H9 (cell line): ENCODE results near the gene EXOC3. TPM values are rescaled to one million over a fixed set of nuclear protein-coding genes. Genes with fewer than 3 reads are reported as not detected.
A peak's percentile ranks its signal among the peaks of the same experiment; 100 is the strongest.

Experiments used
- DNase-seq: peaks from one replicate; pipeline ENCODE4 v3.0.0-alpha.2; 2017
- H2AFZ ChIP-seq: one replicate; pipeline ENCODE4 v1.6.1; 2013; ENCODE audit warnings: mild to moderate bottlenecking, low read length, control low read depth, moderate library complexity
- H2AK5ac ChIP-seq: 2 replicates; pipeline ENCODE4 v1.6.1; 2013; ENCODE audit warnings: low read length, control low read depth, mixed read lengths; ENCODE audit not compliant: insufficient read length
- H2BK120ac ChIP-seq: one replicate; pipeline ENCODE4 v1.6.1; 2013; ENCODE audit warnings: low read depth, mild to moderate bottlenecking, low read length, control low read depth, inconsistent platforms; ENCODE audit not compliant: poor library complexity, severe bottlenecking
- H2BK12ac ChIP-seq: 2 replicates; pipeline ENCODE4 v1.6.1; 2013; ENCODE audit warnings: low read length, control low read depth, mixed read lengths, low read depth; ENCODE audit not compliant: insufficient read length
- H2BK15ac ChIP-seq: 2 replicates; pipeline ENCODE4 v1.6.1; 2013; ENCODE audit warnings: low read depth, low read length, control low read depth
- H2BK20ac ChIP-seq: one replicate; pipeline ENCODE4 v1.6.1; 2013; ENCODE audit warnings: low read depth, mild to moderate bottlenecking, low read length, control low read depth, inconsistent platforms; ENCODE audit not compliant: poor library complexity, severe bottlenecking
- H2BK5ac ChIP-seq: 2 replicates; pipeline ENCODE4 v1.6.1; 2013; ENCODE audit warnings: low read length, control low read depth, mixed read lengths; ENCODE audit not compliant: insufficient read length
- H3K14ac ChIP-seq: 2 replicates; pipeline ENCODE4 v1.6.1; 2013; ENCODE audit warnings: low read length, control low read depth; ENCODE audit not compliant: insufficient read depth
- H3K18ac ChIP-seq: 2 replicates; pipeline ENCODE4 v1.6.1; 2013; ENCODE audit warnings: low read depth, mild to moderate bottlenecking, mixed read lengths, low read length, control low read depth; ENCODE audit not compliant: insufficient read length
- H3K23ac ChIP-seq: 2 replicates; pipeline ENCODE4 v1.6.1; 2013; ENCODE audit warnings: low read length, control low read depth, mixed read lengths, low read depth; ENCODE audit not compliant: insufficient read length
- H3K23me2 ChIP-seq: 2 replicates; pipeline ENCODE4 v1.6.1; 2013; ENCODE audit warnings: low read depth, mild to moderate bottlenecking, mixed read lengths, low read length, control low read depth; ENCODE audit not compliant: insufficient read length, poor library complexity, severe bottlenecking
- H3K27ac ChIP-seq: 2 replicates; pipeline ENCODE4 v1.5.1; 2013; ENCODE audit warnings: low read length, control low read depth, mixed read lengths, low read depth; ENCODE audit not compliant: insufficient read length
- H3K27me3 ChIP-seq: 2 replicates; pipeline ENCODE4 v1.6.1; 2013; ENCODE audit warnings: low read length, control low read depth, inconsistent platforms; ENCODE audit not compliant: insufficient read depth
- H3K4ac ChIP-seq: 2 replicates; pipeline ENCODE4 v1.6.1; 2013; ENCODE audit warnings: low read depth, mild to moderate bottlenecking, control low read depth, inconsistent platforms, low read length, moderate library complexity
- H3K4me1 ChIP-seq: 2 replicates; pipeline ENCODE4 v1.6.1; 2013; ENCODE audit warnings: low read length, control low read depth, inconsistent platforms; ENCODE audit not compliant: insufficient read depth
- H3K4me2 ChIP-seq: 2 replicates; pipeline ENCODE4 v1.6.1; 2013; ENCODE audit warnings: low read length, control low read depth, mixed read lengths; ENCODE audit not compliant: insufficient read length, insufficient read depth
- H3K56ac ChIP-seq: 2 replicates; pipeline ENCODE4 v1.6.1; 2013; ENCODE audit warnings: low read depth, mild to moderate bottlenecking, mixed read lengths, low read length, control low read depth; ENCODE audit not compliant: insufficient read length
- H3K79me1 ChIP-seq: 2 replicates; pipeline ENCODE4 v1.6.1; 2013; ENCODE audit warnings: low read depth, mild to moderate bottlenecking, moderate library complexity, low read length, control low read depth, inconsistent platforms; ENCODE audit not compliant: insufficient read depth, poor library complexity, severe bottlenecking
- H3K79me2 ChIP-seq: 2 replicates; pipeline ENCODE4 v1.6.1; 2013; ENCODE audit warnings: low read length, control low read depth, inconsistent platforms; ENCODE audit not compliant: insufficient read depth
- H3K9ac ChIP-seq: 2 replicates; pipeline ENCODE4 v1.6.1; 2013; ENCODE audit warnings: low read length, control low read depth, mixed read lengths; ENCODE audit not compliant: insufficient read length; ENCODE audit errors: extremely low read depth
- H3K9me3 ChIP-seq: one replicate; pipeline ENCODE4 v1.6.1; 2013; ENCODE audit warnings: low read depth, low read length, inconsistent platforms; ENCODE audit not compliant: control insufficient read depth
- H3T11ph ChIP-seq: one replicate; pipeline ENCODE4 v1.6.1; 2013; ENCODE audit warnings: mild to moderate bottlenecking, low read length, control low read depth, inconsistent platforms
- H4K20me1 ChIP-seq: one replicate; pipeline ENCODE4 v1.6.1; 2013; ENCODE audit not compliant: control insufficient read depth, insufficient read length, insufficient read depth
- H4K5ac ChIP-seq: 2 replicates; pipeline ENCODE4 v1.6.1; 2013; ENCODE audit warnings: low read depth, mild to moderate bottlenecking, mixed read lengths, low read length, control low read depth; ENCODE audit not compliant: insufficient read length
- H4K8ac ChIP-seq: replicated peaks from 2 replicates; pipeline ENCODE4 v1.6.1; 2013; ENCODE audit warnings: low read length, control low read depth, mixed read lengths, low read depth; ENCODE audit not compliant: insufficient read length
- H4K91ac ChIP-seq: 2 replicates; pipeline ENCODE4 v1.6.1; 2013; ENCODE audit warnings: low read depth, mild to moderate bottlenecking, moderate library complexity, mixed read lengths, low read length, control low read depth; ENCODE audit not compliant: insufficient read length
- H3K27ac Mint-ChIP-seq, 3 experiments: 2 replicates in 2 of 3; 3 replicates in 1 of 3; pipeline ENCODE4 v1.8.0; 2020 to 2021; ENCODE audit warnings: mixed read lengths in 3 of 3, mild to moderate bottlenecking in 1 of 3, moderate library complexity in 1 of 3
- H3K27me3 Mint-ChIP-seq: 2 replicates; pipeline ENCODE4 v1.8.0; 2021; ENCODE audit warnings: low read depth, mild to moderate bottlenecking, moderate library complexity, mixed read lengths
- H3K36me3 Mint-ChIP-seq, 3 experiments: 2 replicates in 2 of 3; 3 replicates in 1 of 3; pipeline ENCODE4 v1.8.0; 2020 to 2021; ENCODE audit warnings: low read depth in 3 of 3, mixed read lengths in 3 of 3; ENCODE audit not compliant: insufficient read depth in 1 of 3
- H3K4me1 Mint-ChIP-seq, 2 experiments: 2 replicates each; pipeline ENCODE4 v1.8.0; 2020; ENCODE audit warnings: mixed read lengths in 2 of 2
- H3K4me3 Mint-ChIP-seq, 2 experiments: 2 replicates in 1 of 2; 3 replicates in 1 of 2; pipeline ENCODE4 v1.8.0; 2020 to 2021; ENCODE audit warnings: mild to moderate bottlenecking in 2 of 2, mixed read lengths in 2 of 2, moderate library complexity in 1 of 2
- H3K9me3 Mint-ChIP-seq, 2 experiments: 2 replicates in 1 of 2; 3 replicates in 1 of 2; pipeline ENCODE4 v1.8.0; 2020; ENCODE audit warnings: mild to moderate bottlenecking in 2 of 2, mixed read lengths in 2 of 2, moderate library complexity in 1 of 2
- CTCF ChIP-seq: fragments of 200-600 bp; sonication (generic); conservative IDR thresholded peaks from 3 replicates; pipeline ENCODE4 v1.8.0; 2021; ENCODE audit warnings: antibody characterized with exemption, mild to moderate bottlenecking
- WGBS: extraction: QIAGEN DNeasy Blood & Tissue Kit; methylation state at CpG from one replicate; pipeline ENCODE4 v1.1.7; 2013; ENCODE audit warnings: missing lambda C conversion rate, low lambda C conversion rate, mixed read lengths; ENCODE audit not compliant: insufficient read length; ENCODE audit errors: extremely low coverage; 5-methylcytosine and 5-hydroxymethylcytosine counted together
- total RNA-seq: library from RNA; stranded (reverse); gene quantifications from 2 replicates; pipeline ENCODE4 v1.2.1, GENCODE V29; 2021

Gene EXOC3
- total RNA-seq, 1 experiment from 2014 or later: 36.7 TPM

- Histone ChIP-seq H3K27ac (no peak overlapping the region), H4K91ac (no peak overlapping the region), H2BK15ac (no peak overlapping the region), H2AFZ (no peak overlapping the region), H3K56ac (no peak overlapping the region), H4K20me1 (no peaks in the 10 kb centered on the region), H4K5ac (no peak overlapping the region), H4K8ac (no peak overlapping the region), H3K79me1 (no peaks in the 10 kb centered on the region), H2BK12ac (no peak overlapping the region), H2AK5ac (no peak overlapping the region), H3K27me3 (no peaks in the 10 kb centered on the region), H3K79me2 (no peaks in the 10 kb centered on the region), H2BK20ac (no peak overlapping the region), H3K9me3 (no peaks in the 10 kb centered on the region), H3K4me1 (no peaks in the 10 kb centered on the region), H3K23ac (no peak overlapping the region), H3K4ac (no peak overlapping the region), H3K4me2 (no peak overlapping the region), H3K23me2 (no peaks in the 10 kb centered on the region), H3K18ac (no peak overlapping the region), H2BK5ac (no peak overlapping the region), H2BK120ac (no peak overlapping the region), H3K14ac (no peak overlapping the region), H3T11ph (no peak overlapping the region), H3K9ac (no peak overlapping the region)
- H3K4me3 Mint-ChIP-seq: no peak overlapping the region
- H3K27ac Mint-ChIP-seq: peak overlapping the region in 1 of 3 experiments; percentile 16; a peak in 1 of 7 replicates
- WGBS: no CpG with 5 or more reads among the region's 27 CpGs
- H3K27me3 Mint-ChIP-seq: peaks cover 24% of the 10 kb centered on the region
- DNase-seq: peak; percentile 19
- H3K4me1 Mint-ChIP-seq: peaks cover 0 to 2% of the 10 kb centered on the region in 2 experiments; a peak in 1 of 4 replicates
- H3K36me3 Mint-ChIP-seq: no peaks in the 10 kb centered on the region
- no peak for TF ChIP-seq CTCF
- no peaks in the 10 kb centered on the region for H3K9me3 Mint-ChIP-seq
These were observed 7.7 kb upstream of the EXOC3 start for GRCh38 chr5:435156-435790.
